SK-N-SH (cell line): Measurements from ENCODE around the gene PLAAT1. TPM values are rescaled to one million over a fixed set of nuclear protein-coding genes. Genes with fewer than 3 reads are reported as not detected.

Experiments
- CTCF ChIA-PET: fragments of 300-600, 350-600 bp; formaldehyde crosslinking; extraction: SDS; loops from one replicate; lab custom pipeline; 2021; lab: Yijun Ruan, JAX
- POLR2A ChIA-PET: fragments of 350-600 bp; sonication (Branson Sonifier 250); formaldehyde crosslinking; extraction: SDS; loops from one replicate; lab custom pipeline; 2020; ENCODE audit warnings: antibody characterized with exemption, inconsistent platforms; lab: Yijun Ruan, JAX
- DNase-seq: peaks from one replicate; pipeline ENCODE4 v3.0.0; 2012
- H2AFZ ChIP-seq: fragments of 200-600 bp; sonication (generic); 2 replicates; pipeline ENCODE4 v1.8.1; 2016; ENCODE audit warnings: antibody characterized with exemption, mild to moderate bottlenecking, low read depth
- H3F3A ChIP-seq: fragments of 200-600 bp; sonication (generic); replicated peaks from 2 replicates; pipeline ENCODE3; 2016; ENCODE audit warnings: antibody characterized with exemption, mild to moderate bottlenecking; ENCODE audit not compliant: insufficient read depth
- H3K27ac ChIP-seq, 2 experiments: fragments of 200-500 bp in 1 of 2; fragments of 200-600 bp in 1 of 2; sonication (Bioruptor generic) in 1 of 2; sonication (generic), shearing (Covaris generic) in 1 of 2; 2 replicates each; pipeline versions ENCODE4 v1.5.1 to v1.6.1; 2014 to 2016; ENCODE audit warnings: low read depth in 2 of 2, inconsistent platforms in 1 of 2, low read length in 1 of 2, mild to moderate bottlenecking in 1 of 2, mixed read lengths in 1 of 2
- H3K27me3 ChIP-seq: fragments of 200-600 bp; sonication (generic), shearing (Covaris generic); 2 replicates; pipeline ENCODE4 v1.6.1; 2016; ENCODE audit warnings: mixed run types; ENCODE audit not compliant: insufficient read depth
- H3K36me3 ChIP-seq, 2 experiments: fragments of 200-500 bp in 1 of 2; fragments of 200-600 bp in 1 of 2; sonication (Bioruptor generic) in 1 of 2; sonication (generic) in 1 of 2; replicated peaks in 1 of 2; 2 replicates each; pipeline versions ENCODE3 to v1.5.1; 2014 to 2016; ENCODE audit warnings: low read length in 1 of 2, mild to moderate bottlenecking in 1 of 2; ENCODE audit not compliant: insufficient read depth in 2 of 2, control insufficient read depth in 1 of 2
- H3K4me1 ChIP-seq, 2 experiments: fragments of 200-500 bp in 1 of 2; fragments of 200-600 bp in 1 of 2; sonication (Bioruptor generic) in 1 of 2; sonication (generic), shearing (Covaris generic) in 1 of 2; 2 replicates each; pipeline versions ENCODE4 v1.5.1 to v1.6.1; 2014 to 2016; ENCODE audit warnings: low read depth in 1 of 2, low read length in 1 of 2, mixed run types in 1 of 2; ENCODE audit not compliant: insufficient read depth in 2 of 2, control insufficient read depth in 1 of 2
- H3K4me2 ChIP-seq: fragments of 200-600 bp; sonication (generic), shearing (Covaris generic); 2 replicates; pipeline ENCODE4 v1.6.1; 2017; ENCODE audit warnings: mixed run types
- H3K4me3 ChIP-seq, 2 experiments: fragments of 200-500 bp in 1 of 2; fragments of 200-600 bp in 1 of 2; sonication (Bioruptor generic) in 1 of 2; sonication (generic), shearing (Covaris generic) in 1 of 2; 2 replicates each; pipeline versions ENCODE4 v1.5.1 to v1.8.1; 2014 to 2016; ENCODE audit warnings: low read depth in 2 of 2, inconsistent platforms in 1 of 2, low read length in 1 of 2, mild to moderate bottlenecking in 1 of 2, mixed read lengths in 1 of 2, moderate library complexity in 1 of 2
- H3K79me2 ChIP-seq: fragments of 200-600 bp; sonication (generic); 2 replicates; pipeline ENCODE4 v1.8.1; 2017; ENCODE audit warnings: mild to moderate bottlenecking; ENCODE audit not compliant: insufficient read depth
- H3K9ac ChIP-seq: fragments of 200-600 bp; sonication (generic); 2 replicates; pipeline ENCODE4 v1.6.1; 2017; ENCODE audit warnings: mixed run types
- H3K9me2 ChIP-seq: fragments of 200-600 bp; sonication (generic); 2 replicates; pipeline ENCODE4 v1.6.1; 2017; ENCODE audit warnings: mixed run types
- H3K9me3 ChIP-seq: fragments of 200-600 bp; sonication (generic); 2 replicates; pipeline ENCODE4 v1.6.1; 2017; ENCODE audit warnings: mixed run types, mild to moderate bottlenecking, moderate library complexity
- H4K20me1 ChIP-seq: fragments of 200-600 bp; sonication (generic); 2 replicates; pipeline ENCODE4 v1.6.1; 2017; ENCODE audit warnings: mild to moderate bottlenecking, mixed run types; ENCODE audit not compliant: insufficient read depth
- ELF1 ChIP-seq: IDR thresholded peaks from 2 replicates; pipeline ENCODE4 v1.4.0; 2012
- EZH2phosphoT487 ChIP-seq: fragments of 200-600 bp; sonication (generic); IDR thresholded peaks from 2 replicates; pipeline ENCODE4 v1.6.1; 2017; ENCODE audit warnings: low read depth, mixed run types, mild to moderate bottlenecking, antibody characterized with exemption, moderate library complexity, borderline replicate concordance
- FOXJ3 ChIP-seq: sonication (generic); formaldehyde crosslinking; IDR thresholded peaks from 2 replicates; pipeline ENCODE4 v1.5.1; 2020; ENCODE audit warnings: mild to moderate bottlenecking, missing genetic modification reagents
- GABPA ChIP-seq: IDR thresholded peaks from 2 replicates; pipeline ENCODE4 v1.4.0; 2012; ENCODE audit warnings: low read depth, mild to moderate bottlenecking
- JUND ChIP-seq: IDR thresholded peaks from 2 replicates; pipeline ENCODE4 v1.4.0; 2012
- NRF1 ChIP-seq: IDR thresholded peaks from 2 replicates; pipeline ENCODE4 v1.6.1; 2012; ENCODE audit warnings: low read depth, mild to moderate bottlenecking, low read length
- RAD21 ChIP-seq: IDR thresholded peaks from 2 replicates; pipeline ENCODE4 v1.6.1; 2012; ENCODE audit warnings: mild to moderate bottlenecking, low read length
- RFX5 ChIP-seq: IDR thresholded peaks from 2 replicates; pipeline ENCODE4 v1.6.1; 2012; ENCODE audit warnings: mild to moderate bottlenecking, improper control_type of control experiment, low read length
- SIN3A ChIP-seq: IDR thresholded peaks from 2 replicates; pipeline ENCODE4 v1.6.1; 2012; ENCODE audit warnings: low read depth, mild to moderate bottlenecking, low read length, moderate library complexity, borderline replicate concordance
- SMC3 ChIP-seq: IDR thresholded peaks from 2 replicates; pipeline ENCODE4 v1.6.1; 2012; ENCODE audit warnings: low read depth, low read length, improper control_type of control experiment
- TAF1 ChIP-seq: IDR thresholded peaks from 2 replicates; pipeline ENCODE4 v1.6.1; 2012; ENCODE audit warnings: low read depth, mild to moderate bottlenecking, low read length, moderate library complexity, borderline replicate concordance
- TEAD4 ChIP-seq: IDR thresholded peaks from 2 replicates; pipeline ENCODE4 v1.4.0; 2012; ENCODE audit warnings: mild to moderate bottlenecking, borderline replicate concordance; ENCODE audit not compliant: insufficient read depth
- USF2 ChIP-seq: fragments of 150-350 bp; IDR thresholded peaks from 2 replicates; pipeline ENCODE4 v1.6.1; 2017; ENCODE audit warnings: antibody characterized with exemption, low read length, low read depth, borderline replicate concordance
- YY1 ChIP-seq: IDR thresholded peaks from 2 replicates; pipeline ENCODE4 v1.4.0; 2012; ENCODE audit warnings: low read depth, mild to moderate bottlenecking
- WGBS: methylation state at CpG from one replicate; pipeline ENCODE4 v1.1.6; 2017; ENCODE audit warnings: low lambda C conversion rate; 5-methylcytosine and 5-hydroxymethylcytosine counted together
- polyA plus RNA-seq, 3 experiments: library from polyadenylated mRNA; depleted of rRNA; stranded (reverse); fragments of >200 nt; gene quantifications; 2 replicates each; pipeline ENCODE4 v1.2.3, GENCODE V29; 2012
- TF ChIP-seq, protein P1 (sequence below): IDR thresholded peaks from 2 replicates; pipeline ENCODE4 v1.6.1; 2012; ENCODE audit warnings: mild to moderate bottlenecking, low read depth, low read length, moderate library complexity
- TF ChIP-seq, protein P2 (sequence below): IDR thresholded peaks from 2 replicates; pipeline ENCODE4 v1.4.0; 2012; ENCODE audit warnings: low read depth

The PLAAT1 gene
- polyA plus RNA-seq, 1 of the 3 experiments (the other 2 are of a cell fraction) = 1.6 TPM

- Histone ChIP-seq H3K9me2 (no peaks in the 10 kb centered on the region), H3K79me2 (no peaks in the 10 kb centered on the region), H3K27ac (no peak overlapping the region), H3K27me3 (no peaks in the 10 kb centered on the region), H3K4me2 (no peak overlapping the region), H3F3A (no peaks in the 10 kb centered on the region), H3K9me3 (no peaks in the 10 kb centered on the region), H4K20me1 (no peaks in the 10 kb centered on the region), H3K9ac (no peak overlapping the region), H3K4me1 (no peaks in the 10 kb centered on the region), H2AFZ (no peak overlapping the region), H3K36me3 (no peaks in the 10 kb centered on the region), H3K4me3 (no peak overlapping the region)
- CTCF ChIA-PET = no interaction called here
- TF ChIP-seq GABPA (no peak), FOXJ3 (no peak), USF2 (no peak), TAF1 (no peak), EZH2phosphoT487 (no peak), ELF1 (no peak), RAD21 (no peak), NRF1 (no peak)
- TF ChIP-seq, protein P1, sequence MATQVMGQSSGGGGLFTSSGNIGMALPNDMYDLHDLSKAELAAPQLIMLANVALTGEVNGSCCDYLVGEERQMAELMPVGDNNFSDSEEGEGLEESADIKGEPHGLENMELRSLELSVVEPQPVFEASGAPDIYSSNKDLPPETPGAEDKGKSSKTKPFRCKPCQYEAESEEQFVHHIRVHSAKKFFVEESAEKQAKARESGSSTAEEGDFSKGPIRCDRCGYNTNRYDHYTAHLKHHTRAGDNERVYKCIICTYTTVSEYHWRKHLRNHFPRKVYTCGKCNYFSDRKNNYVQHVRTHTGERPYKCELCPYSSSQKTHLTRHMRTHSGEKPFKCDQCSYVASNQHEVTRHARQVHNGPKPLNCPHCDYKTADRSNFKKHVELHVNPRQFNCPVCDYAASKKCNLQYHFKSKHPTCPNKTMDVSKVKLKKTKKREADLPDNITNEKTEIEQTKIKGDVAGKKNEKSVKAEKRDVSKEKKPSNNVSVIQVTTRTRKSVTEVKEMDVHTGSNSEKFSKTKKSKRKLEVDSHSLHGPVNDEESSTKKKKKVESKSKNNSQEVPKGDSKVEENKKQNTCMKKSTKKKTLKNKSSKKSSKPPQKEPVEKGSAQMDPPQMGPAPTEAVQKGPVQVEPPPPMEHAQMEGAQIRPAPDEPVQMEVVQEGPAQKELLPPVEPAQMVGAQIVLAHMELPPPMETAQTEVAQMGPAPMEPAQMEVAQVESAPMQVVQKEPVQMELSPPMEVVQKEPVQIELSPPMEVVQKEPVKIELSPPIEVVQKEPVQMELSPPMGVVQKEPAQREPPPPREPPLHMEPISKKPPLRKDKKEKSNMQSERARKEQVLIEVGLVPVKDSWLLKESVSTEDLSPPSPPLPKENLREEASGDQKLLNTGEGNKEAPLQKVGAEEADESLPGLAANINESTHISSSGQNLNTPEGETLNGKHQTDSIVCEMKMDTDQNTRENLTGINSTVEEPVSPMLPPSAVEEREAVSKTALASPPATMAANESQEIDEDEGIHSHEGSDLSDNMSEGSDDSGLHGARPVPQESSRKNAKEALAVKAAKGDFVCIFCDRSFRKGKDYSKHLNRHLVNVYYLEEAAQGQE = no peak
- POLR2A ChIA-PET = no interaction called here
- no peak for DNase-seq
- WGBS = 0% methylated on average over 1 of the region's 6 CpGs
Measured at GRCh38 chr3:193228206-193228605, 12.8 kb upstream of the PLAAT1 start.

DNA sequence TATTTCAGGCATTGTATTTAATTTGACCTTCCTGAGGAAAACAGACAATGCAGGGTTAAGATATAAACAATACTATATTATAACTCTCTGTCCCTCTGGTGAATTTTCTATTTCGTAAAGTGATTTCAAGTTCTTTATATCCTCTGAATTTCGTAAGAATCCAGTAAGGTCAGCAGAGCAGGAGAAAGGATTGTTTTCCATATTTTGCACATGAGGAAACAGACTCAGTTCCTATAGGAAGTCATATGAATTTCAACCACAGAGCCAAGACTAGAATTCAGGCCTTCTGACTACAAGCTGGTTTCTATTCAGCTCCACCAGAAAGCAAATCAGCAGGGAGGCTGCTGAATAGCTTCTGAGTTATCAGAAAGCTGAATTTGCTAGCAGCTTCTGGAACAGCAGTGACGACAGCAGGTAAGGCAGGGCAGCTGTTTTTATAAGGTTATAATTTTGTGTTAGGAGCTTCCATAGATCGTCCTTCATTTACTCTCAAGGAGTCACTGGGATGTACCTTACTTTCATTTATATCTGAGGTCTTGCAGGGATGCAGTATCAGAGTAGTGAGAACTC lies 11.1 kb upstream of the PLAAT1 start:
- H2AFZ ChIP-seq = no peak overlapping the region
- H3K9me2 ChIP-seq = no peaks in the 10 kb centered on the region
- no peak overlapping the region for H3K9ac ChIP-seq
- H3K4me3 ChIP-seq = no peak overlapping the region
- no peaks in the 10 kb centered on the region for H4K20me1 ChIP-seq
- no peak overlapping the region for H3K27ac ChIP-seq
- no peaks in the 10 kb centered on the region for H3K9me3 ChIP-seq
- H3K79me2 ChIP-seq = no peaks in the 10 kb centered on the region
- no peaks in the 10 kb centered on the region for H3F3A ChIP-seq
- 26% methylated on average over 4 of the region's 4 CpGs for WGBS
- ChIA-PET CTCF (no interaction called here), POLR2A (no interaction called here)
- DNase-seq = no peak
- H3K36me3 ChIP-seq = no peaks in the 10 kb centered on the region
- no peaks in the 10 kb centered on the region for H3K27me3 ChIP-seq
- H3K4me1 ChIP-seq = no peaks in the 10 kb centered on the region
- H3K4me2 ChIP-seq = no peak overlapping the region
- TF ChIP-seq ELF1 (no peak), SMC3 (no peak), TAF1 (no peak), JUND (no peak), SIN3A (no peak), RFX5 (no peak), RAD21 (no peak), FOXJ3 (no peak), TEAD4 (no peak), YY1 (no peak), USF2 (no peak)
- TF ChIP-seq, protein P2, sequence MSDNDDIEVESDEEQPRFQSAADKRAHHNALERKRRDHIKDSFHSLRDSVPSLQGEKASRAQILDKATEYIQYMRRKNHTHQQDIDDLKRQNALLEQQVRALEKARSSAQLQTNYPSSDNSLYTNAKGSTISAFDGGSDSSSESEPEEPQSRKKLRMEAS = no peak
- TF ChIP-seq, protein P1 = no peak
